GM12878 (cell line): Measurements from ENCODE around the gene COMMD3. TPM values are rescaled to one million over a fixed set of nuclear protein-coding genes. Genes with fewer than 3 reads are reported as not detected.
A peak's percentile ranks its signal among the peaks of the same experiment; 100 is the strongest.

Source experiments
- ATAC-seq: fragments of 200-7000 bp; cut with Tn5 transposase; 3 replicates; pipeline ENCODE4 v1.9.1; 2020; ENCODE audit warnings: mild to moderate bottlenecking, moderate library complexity
- BruUV-seq: library from RNA; stranded (reverse); fragments of 400-500 nt; replicated peaks from 2 replicates; lab custom pipeline; 2021; lab: Mats Ljungman, UMichigan
- CTCF ChIA-PET: fragments of 300-600 bp; sonication (Branson Sonifier 250); formaldehyde crosslinking; extraction: SDS; loops from one replicate; lab custom pipeline; 2021; ENCODE audit warnings: inconsistent platforms; lab: Yijun Ruan, JAX
- POLR2A ChIA-PET: fragments of 350-600 bp; formaldehyde crosslinking; extraction: SDS; loops from one replicate; lab custom pipeline; 2021; ENCODE audit warnings: inconsistent platforms; lab: Charles Lee
- RAD21 ChIA-PET: fragments of 300-600 bp; sonication (Branson Sonifier 250); formaldehyde crosslinking; loops from one replicate; lab custom pipeline; 2023; ENCODE audit warnings: antibody characterized with exemption; ENCODE audit not compliant: unreplicated experiment; lab: Charles Lee
- SMC1A ChIA-PET: fragments of 300-600 bp; sonication (Branson Sonifier 250); formaldehyde crosslinking; loops from one replicate; lab custom pipeline; 2023; ENCODE audit not compliant: unreplicated experiment, uncharacterized antibody; lab: Charles Lee
- DNase-seq: peaks from one replicate; pipeline ENCODE4 v3.0.0-alpha.2; 2011; ENCODE audit warnings: low read depth, low spot score
- FAIRE-seq: peaks from 3 replicates; lab custom pipeline; 2011; peaks lifted over from hg19 to GRCh38; lab: Jason Lieb, UNC
- H2AFZ ChIP-seq: 2 replicates; pipeline ENCODE4 v1.6.0; 2011; ENCODE audit warnings: low read depth, low read length, control low read depth; ENCODE audit not compliant: control insufficient read depth
- H3K27ac ChIP-seq: 2 replicates; pipeline ENCODE4 v1.5.1; 2011; ENCODE audit warnings: control low read depth; ENCODE audit not compliant: control insufficient read depth, insufficient read depth
- H3K27me3 ChIP-seq, 2 experiments: replicated peaks in 1 of 2; 2 replicates each; pipeline versions ENCODE4 v1.6.0 to v1.6.1; 2011; ENCODE audit warnings: low read length in 1 of 2; ENCODE audit not compliant: control insufficient read depth in 2 of 2, insufficient read depth in 2 of 2
- H3K36me3 ChIP-seq, 2 experiments: 2 replicates each; pipeline ENCODE4 v1.5.1; 2011; ENCODE audit warnings: low read length in 1 of 2; ENCODE audit not compliant: control insufficient read depth in 2 of 2, insufficient read depth in 2 of 2
- H3K4me1 ChIP-seq: 2 replicates; pipeline ENCODE4 v1.6.1; 2011; ENCODE audit warnings: mild to moderate bottlenecking, low read length, moderate library complexity, mixed read lengths; ENCODE audit not compliant: control insufficient read depth, insufficient read depth
- H3K4me2 ChIP-seq: 2 replicates; pipeline ENCODE4 v1.6.0; 2011; ENCODE audit warnings: control low read depth; ENCODE audit not compliant: control insufficient read depth, insufficient read depth
- H3K4me3 ChIP-seq: fragments of 200-600 bp; sonication (generic); 2 replicates; pipeline ENCODE4 v1.5.1; 2016
- H3K79me2 ChIP-seq: 2 replicates; pipeline ENCODE4 v1.6.0; 2011; ENCODE audit warnings: low read length; ENCODE audit not compliant: control insufficient read depth, insufficient read depth
- H3K9ac ChIP-seq: 2 replicates; pipeline ENCODE4 v1.8.0; 2011; ENCODE audit warnings: low read length, control low read depth, mixed read lengths; ENCODE audit not compliant: control insufficient read depth, insufficient read depth
- H3K9me3 ChIP-seq: replicated peaks from 3 replicates; pipeline ENCODE4 v1.5.1; 2011; ENCODE audit warnings: mild to moderate bottlenecking, low read length; ENCODE audit not compliant: control insufficient read depth, insufficient read depth
- H4K20me1 ChIP-seq: 2 replicates; pipeline ENCODE4 v1.6.0; 2011; ENCODE audit not compliant: control insufficient read depth, insufficient read depth
- BCL11A ChIP-seq: IDR thresholded peaks from 2 replicates; pipeline ENCODE4 v1.6.1; 2011; ENCODE audit warnings: low read depth, low read length
- BRCA1 ChIP-seq: IDR thresholded peaks from 2 replicates; pipeline ENCODE4 v1.6.1; 2011; ENCODE audit warnings: low read depth, low read length, improper control_type of control experiment
- E4F1 ChIP-seq: fragments of 450-650 bp; IDR thresholded peaks from 2 replicates; pipeline ENCODE4 v1.6.1; 2018; ENCODE audit warnings: borderline replicate concordance, mild to moderate bottlenecking; ENCODE audit not compliant: partially characterized antibody
- IRF4 ChIP-seq: IDR thresholded peaks from 2 replicates; pipeline ENCODE4 v1.6.1; 2011; ENCODE audit warnings: low read depth, low read length
- JUNB ChIP-seq: IDR thresholded peaks from 2 replicates; pipeline ENCODE4 v1.6.1; 2016; ENCODE audit warnings: antibody characterized with exemption, mild to moderate bottlenecking
- JUND ChIP-seq: IDR thresholded peaks from 2 replicates; pipeline ENCODE4 v1.6.1; 2012; ENCODE audit warnings: low read depth, mild to moderate bottlenecking, low read length, improper control_type of control experiment, moderate library complexity
- MTA3 ChIP-seq: IDR thresholded peaks from 2 replicates; pipeline ENCODE4 v1.6.1; 2012; ENCODE audit warnings: low read length, inconsistent platforms, borderline replicate concordance
- NR2C1 ChIP-seq: fragments of 450-650 bp; IDR thresholded peaks from 2 replicates; pipeline ENCODE4 v1.6.1; 2017; ENCODE audit warnings: antibody characterized with exemption, mild to moderate bottlenecking, moderate library complexity
- NR2F1 ChIP-seq: fragments of 450-650 bp; conservative IDR thresholded peaks from 2 replicates; pipeline ENCODE4 v1.6.1; 2017; ENCODE audit warnings: mild to moderate bottlenecking
- PRDM15 ChIP-seq: fragments of 450-650 bp; formaldehyde crosslinking; IDR thresholded peaks from 2 replicates; pipeline ENCODE4 v1.4.0; 2020; ENCODE audit warnings: mild to moderate bottlenecking, moderate library complexity
- RELA ChIP-seq: fragments of 450-650 bp; IDR thresholded peaks from 2 replicates; pipeline ENCODE4 v1.8.0; 2014; ENCODE audit warnings: borderline replicate concordance; ENCODE audit not compliant: partially characterized antibody
- SPI1 ChIP-seq: IDR thresholded peaks from 2 replicates; pipeline ENCODE4 v1.6.1; 2011; ENCODE audit warnings: low read depth, mild to moderate bottlenecking, low read length, moderate library complexity, borderline replicate concordance; ENCODE audit not compliant: insufficient read depth
- SRF ChIP-seq, 2 experiments: IDR thresholded peaks; 2 replicates each; pipeline ENCODE4 v1.6.1; 2011; ENCODE audit warnings: low read depth in 2 of 2, low read length in 2 of 2, mild to moderate bottlenecking in 1 of 2, moderate library complexity in 1 of 2
- SUZ12 ChIP-seq: fragments of 200-600 bp; sonication (generic); IDR thresholded peaks from one replicate; pipeline ENCODE4 v1.6.1; 2018; ENCODE audit warnings: antibody characterized with exemption, mild to moderate bottlenecking; ENCODE audit not compliant: unreplicated experiment
- TAF1 ChIP-seq: IDR thresholded peaks from 2 replicates; pipeline ENCODE4 v1.6.1; 2011; ENCODE audit warnings: mild to moderate bottlenecking, low read depth, low read length, borderline replicate concordance
- YY1 ChIP-seq: IDR thresholded peaks from 2 replicates; pipeline ENCODE4 v1.6.1; 2011; ENCODE audit warnings: low read depth, mild to moderate bottlenecking, low read length
- ZNF384 ChIP-seq: IDR thresholded peaks from 2 replicates; pipeline ENCODE4 v1.6.1; 2012; ENCODE audit warnings: low read depth, mild to moderate bottlenecking, low read length, improper control_type of control experiment, borderline replicate concordance
- WGBS: methylation state at CpG from one replicate; pipeline ENCODE4 v1.1.6; 2016; ENCODE audit warnings: low lambda C conversion rate; ENCODE audit not compliant: insufficient replicate concordance, insufficient coverage; ENCODE audit errors: missing lambda C conversion rate; 5-methylcytosine and 5-hydroxymethylcytosine counted together
- in situ Hi-C: fragments of 300-500 bp; cut with MboI; formaldehyde crosslinking; loops from 9 replicates; pipeline ENCODE4 v1.14.3; 2018; ENCODE audit warnings: mixed read lengths
- intact Hi-C: fragments of 100-400 bp; cut with micrococcal nuclease; formaldehyde crosslinking; loops from one replicate; pipeline ENCODE4 v1.14.2; 2022; ENCODE audit not compliant: unreplicated experiment
- polyA plus RNA-seq, 11 experiments: library from polyadenylated mRNA; depleted of rRNA in 4 of 11; unstranded in 6 of 11; stranded (reverse) in 5 of 11; fragments of >200 nt; fragmentation: Nextera tagmentation in 4 of 11; fragmentation: Illumina TruSeq in 1 of 11; extraction: Ambion mirVana in 4 of 11; extraction: Trizol in 1 of 11; gene quantifications; 1 replicate in 1 of 11; 2 replicates in 10 of 11; pipeline versions ENCODE4 v1.2.1 to v1.2.3, GENCODE V29; 2011 to 2016; ENCODE audit warnings: inconsistent platforms in 2 of 11, missing spikeins in 2 of 11, low read depth in 1 of 11
- total RNA-seq, 4 experiments: library from RNA; depleted of rRNA in 3 of 4; stranded (reverse); fragments of >200 nt in 3 of 4; fragmentation: Illumina TruSeq in 1 of 4; extraction: Trizol in 1 of 4; gene quantifications; 2 replicates each; pipeline versions ENCODE4 v1.2.1 to v1.2.3, GENCODE V29; 2013 to 2021
- TF ChIP-seq, protein P1 (sequence below): fragments of 450-650 bp; IDR thresholded peaks from 2 replicates; pipeline ENCODE4 v1.6.1; 2016; ENCODE audit warnings: mild to moderate bottlenecking

Gene COMMD3
- total and polyA plus RNA-seq, 10 of the 15 experiments (the other 5 are each of a cell fraction or from before 2014, with no cell fraction given), result 64.5 to 248 (median 84.4) TPM

DNA sequence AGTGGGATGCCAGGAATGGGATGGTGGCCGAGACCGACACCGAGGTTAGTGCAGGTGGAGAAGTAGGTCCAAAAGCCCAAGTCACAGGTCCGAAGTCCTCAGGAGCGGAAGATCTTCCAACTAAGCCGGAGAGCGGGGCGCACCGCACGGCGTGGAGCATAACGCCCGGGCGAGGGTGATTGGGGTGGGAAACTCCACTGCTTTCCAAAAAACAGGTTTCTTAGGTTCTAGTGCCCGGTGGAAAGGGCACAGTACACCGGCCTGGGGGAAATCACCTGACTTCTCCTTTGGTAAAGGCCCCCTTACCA is 17.7 kb downstream of the COMMD3 start:
- WGBS, result 99% methylated on average over 16 of the region's 16 CpGs
- intact Hi-C loops (no loop called here), in situ Hi-C loops (no loop called here)
- Histone ChIP-seq H4K20me1 (no peaks in the 10 kb centered on the region), H3K79me2 (no peaks in the 10 kb centered on the region), H3K27ac (no peak overlapping the region), H3K4me1 (peaks cover 24% of the 10 kb centered on the region), H2AFZ (no peak overlapping the region), H3K9ac (no peak overlapping the region), H3K4me3 (no peak overlapping the region), H3K27me3 (peaks cover 8 to 25% of the 10 kb centered on the region in 2 experiments), H3K4me2 (peak overlapping the region; percentile 66; the same call in 1 of the 2 replicates), H3K36me3 (peaks cover 2 to 12% of the 10 kb centered on the region in 2 experiments; a peak in 3 of 4 replicates), H3K9me3 (no peaks in the 10 kb centered on the region; the same call in 2 of the 3 replicates)
- ChIA-PET SMC1A (no interaction called here), RAD21 (no interaction called here), CTCF (no interaction called here), POLR2A (no interaction called here)
- ATAC-seq (no peak), DNase-seq (no peak), FAIRE-seq (no peak)
- TF ChIP-seq PRDM15 (CRISPR knock-in tag) (no peak), IRF4 (no peak), BCL11A (no peak), SRF (IDR thresholded peaks at IDR 0.05; ENCODE audit: low read depth in 2 of 2, low read length in 2 of 2) (no peak), MTA3 (no peak), BRCA1 (no peak), JUND (no peak), E4F1 (no peak), TAF1 (no peak), ZNF384 (no peak), NR2C1 (no peak), SPI1 (no peak), NR2F1 (no peak), RELA (no peak), SUZ12 (no peak), JUNB (no peak), YY1 (no peak)
- TF ChIP-seq, protein P1, sequence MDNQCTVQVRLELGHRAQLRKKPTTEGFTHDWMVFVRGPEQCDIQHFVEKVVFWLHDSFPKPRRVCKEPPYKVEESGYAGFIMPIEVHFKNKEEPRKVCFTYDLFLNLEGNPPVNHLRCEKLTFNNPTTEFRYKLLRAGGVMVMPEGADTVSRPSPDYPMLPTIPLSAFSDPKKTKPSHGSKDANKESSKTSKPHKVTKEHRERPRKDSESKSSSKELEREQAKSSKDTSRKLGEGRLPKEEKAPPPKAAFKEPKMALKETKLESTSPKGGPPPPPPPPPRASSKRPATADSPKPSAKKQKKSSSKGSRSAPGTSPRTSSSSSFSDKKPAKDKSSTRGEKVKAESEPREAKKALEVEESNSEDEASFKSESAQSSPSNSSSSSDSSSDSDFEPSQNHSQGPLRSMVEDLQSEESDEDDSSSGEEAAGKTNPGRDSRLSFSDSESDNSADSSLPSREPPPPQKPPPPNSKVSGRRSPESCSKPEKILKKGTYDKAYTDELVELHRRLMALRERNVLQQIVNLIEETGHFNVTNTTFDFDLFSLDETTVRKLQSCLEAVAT, result no peak
- no TSS peak for BruUV-seq
